ENCODE results near the gene MED29. TPM values are rescaled to one million over a fixed set of nuclear protein-coding genes. Genes with fewer than 3 reads are reported as not detected.

Gene MED29
- total and polyA plus RNA-seq, 2 of the 13 experiments (the other 11 are each of a cell fraction or from before 2014, with no cell fraction given): 14.0 to 19.7 TPM

DNA sequence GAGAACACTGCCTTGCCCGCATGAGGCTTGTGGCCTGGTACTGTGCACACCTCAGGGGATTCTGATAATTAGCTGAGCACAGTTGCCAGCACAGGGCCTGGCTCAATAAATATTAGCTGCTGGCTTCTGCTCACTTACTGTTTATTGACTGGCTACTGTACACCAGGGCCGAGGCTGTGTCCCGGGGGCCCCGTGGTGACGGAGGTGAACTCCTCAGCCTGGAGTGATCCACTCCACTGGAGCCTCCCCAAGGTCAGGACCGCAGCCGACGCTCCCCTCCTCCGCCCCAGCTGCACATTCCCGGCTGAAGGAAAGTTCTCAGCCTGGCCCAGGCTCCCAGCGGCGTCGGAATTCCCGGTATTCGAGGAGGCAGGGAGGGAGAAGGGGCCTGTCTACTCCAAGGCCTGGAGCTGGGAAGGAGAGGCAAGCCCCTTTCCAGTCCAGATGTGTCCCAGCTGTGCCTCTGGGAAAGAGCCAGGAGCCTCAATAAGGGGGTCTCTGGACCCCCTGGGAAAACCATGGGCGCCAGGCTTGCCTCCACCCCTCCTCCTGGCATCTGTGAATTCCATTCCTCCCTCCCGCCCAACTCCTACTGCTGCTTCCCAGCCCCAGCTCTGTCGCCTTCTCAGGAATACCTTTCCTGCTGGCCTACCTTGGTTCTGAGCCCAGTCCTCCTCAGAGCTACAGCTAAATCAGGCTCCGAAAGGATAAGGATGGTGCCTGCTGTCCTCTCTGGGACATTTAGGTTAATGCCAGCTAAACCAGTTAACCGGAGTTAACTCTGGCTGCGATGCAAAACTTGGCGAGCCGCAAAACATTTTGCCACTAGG lies 37.3 kb downstream of the MED29 start (continued):
- TF ChIP-seq, protein P1, sequence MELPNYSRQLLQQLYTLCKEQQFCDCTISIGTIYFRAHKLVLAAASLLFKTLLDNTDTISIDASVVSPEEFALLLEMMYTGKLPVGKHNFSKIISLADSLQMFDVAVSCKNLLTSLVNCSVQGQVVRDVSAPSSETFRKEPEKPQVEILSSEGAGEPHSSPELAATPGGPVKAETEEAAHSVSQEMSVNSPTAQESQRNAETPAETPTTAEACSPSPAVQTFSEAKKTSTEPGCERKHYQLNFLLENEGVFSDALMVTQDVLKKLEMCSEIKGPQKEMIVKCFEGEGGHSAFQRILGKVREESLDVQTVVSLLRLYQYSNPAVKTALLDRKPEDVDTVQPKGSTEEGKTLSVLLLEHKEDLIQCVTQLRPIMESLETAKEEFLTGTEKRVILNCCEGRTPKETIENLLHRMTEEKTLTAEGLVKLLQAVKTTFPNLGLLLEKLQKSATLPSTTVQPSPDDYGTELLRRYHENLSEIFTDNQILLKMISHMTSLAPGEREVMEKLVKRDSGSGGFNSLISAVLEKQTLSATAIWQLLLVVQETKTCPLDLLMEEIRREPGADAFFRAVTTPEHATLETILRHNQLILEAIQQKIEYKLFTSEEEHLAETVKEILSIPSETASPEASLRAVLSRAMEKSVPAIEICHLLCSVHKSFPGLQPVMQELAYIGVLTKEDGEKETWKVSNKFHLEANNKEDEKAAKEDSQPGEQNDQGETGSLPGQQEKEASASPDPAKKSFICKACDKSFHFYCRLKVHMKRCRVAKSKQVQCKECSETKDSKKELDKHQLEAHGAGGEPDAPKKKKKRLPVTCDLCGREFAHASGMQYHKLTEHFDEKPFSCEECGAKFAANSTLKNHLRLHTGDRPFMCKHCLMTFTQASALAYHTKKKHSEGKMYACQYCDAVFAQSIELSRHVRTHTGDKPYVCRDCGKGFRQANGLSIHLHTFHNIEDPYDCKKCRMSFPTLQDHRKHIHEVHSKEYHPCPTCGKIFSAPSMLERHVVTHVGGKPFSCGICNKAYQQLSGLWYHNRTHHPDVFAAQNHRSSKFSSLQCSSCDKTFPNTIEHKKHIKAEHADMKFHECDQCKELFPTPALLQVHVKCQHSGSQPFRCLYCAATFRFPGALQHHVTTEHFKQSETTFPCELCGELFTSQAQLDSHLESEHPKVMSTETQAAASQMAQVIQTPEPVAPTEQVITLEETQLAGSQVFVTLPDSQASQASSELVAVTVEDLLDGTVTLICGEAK (IDR thresholded peaks at IDR 0.05): no peak
- TF ChIP-seq, protein P1 (CRISPR knock-in tag; IDR thresholded peaks at IDR 0.05): 0 out of 2 replicates have a peak, but pooled peaks have one; percentile 31
- TF ChIP-seq, protein P2, sequence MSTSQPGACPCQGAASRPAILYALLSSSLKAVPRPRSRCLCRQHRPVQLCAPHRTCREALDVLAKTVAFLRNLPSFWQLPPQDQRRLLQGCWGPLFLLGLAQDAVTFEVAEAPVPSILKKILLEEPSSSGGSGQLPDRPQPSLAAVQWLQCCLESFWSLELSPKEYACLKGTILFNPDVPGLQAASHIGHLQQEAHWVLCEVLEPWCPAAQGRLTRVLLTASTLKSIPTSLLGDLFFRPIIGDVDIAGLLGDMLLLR (CRISPR knock-in tag; IDR thresholded peaks at IDR 0.05): no peak
- TF ChIP-seq MEIS2 (CRISPR knock-in tag; IDR thresholded peaks at IDR 0.05): 0 out of 2 replicates have a peak, but pooled peaks have one; percentile 62
- TF ChIP-seq ZNF30 (CRISPR knock-in tag; IDR thresholded peaks at IDR 0.05): no peak
- TF ChIP-seq SAP130 (CRISPR knock-in tag; IDR thresholded peaks at IDR 0.05; ENCODE audit: low read depth): peak; percentile 38
- TF ChIP-seq ZIK1 (CRISPR knock-in tag; IDR thresholded peaks at IDR 0.05; ENCODE audit: borderline replicate concordance, low read depth): no peak
- no peak for TF ChIP-seq ZNF772 (CRISPR knock-in tag; IDR thresholded peaks at IDR 0.05)
- TF ChIP-seq, protein P3, sequence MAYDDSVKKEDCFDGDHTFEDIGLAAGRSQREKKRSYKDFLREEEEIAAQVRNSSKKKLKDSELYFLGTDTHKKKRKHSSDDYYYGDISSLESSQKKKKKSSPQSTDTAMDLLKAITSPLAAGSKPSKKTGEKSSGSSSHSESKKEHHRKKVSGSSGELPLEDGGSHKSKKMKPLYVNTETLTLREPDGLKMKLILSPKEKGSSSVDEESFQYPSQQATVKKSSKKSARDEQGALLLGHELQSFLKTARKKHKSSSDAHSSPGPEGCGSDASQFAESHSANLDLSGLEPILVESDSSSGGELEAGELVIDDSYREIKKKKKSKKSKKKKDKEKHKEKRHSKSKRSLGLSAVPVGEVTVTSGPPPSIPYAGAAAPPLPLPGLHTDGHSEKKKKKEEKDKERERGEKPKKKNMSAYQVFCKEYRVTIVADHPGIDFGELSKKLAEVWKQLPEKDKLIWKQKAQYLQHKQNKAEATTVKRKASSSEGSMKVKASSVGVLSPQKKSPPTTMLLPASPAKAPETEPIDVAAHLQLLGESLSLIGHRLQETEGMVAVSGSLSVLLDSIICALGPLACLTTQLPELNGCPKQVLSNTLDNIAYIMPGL (CRISPR knock-in tag; IDR thresholded peaks at IDR 0.05; ENCODE audit: borderline replicate concordance in 1 of 2, low read depth in 1 of 2): peak in 1 of 2 experiments; percentile 48; a peak in 1 of 4 replicates
- TF ChIP-seq ZNF891 (CRISPR knock-in tag; IDR thresholded peaks at IDR 0.05): no peak
- TF ChIP-seq, protein P4, sequence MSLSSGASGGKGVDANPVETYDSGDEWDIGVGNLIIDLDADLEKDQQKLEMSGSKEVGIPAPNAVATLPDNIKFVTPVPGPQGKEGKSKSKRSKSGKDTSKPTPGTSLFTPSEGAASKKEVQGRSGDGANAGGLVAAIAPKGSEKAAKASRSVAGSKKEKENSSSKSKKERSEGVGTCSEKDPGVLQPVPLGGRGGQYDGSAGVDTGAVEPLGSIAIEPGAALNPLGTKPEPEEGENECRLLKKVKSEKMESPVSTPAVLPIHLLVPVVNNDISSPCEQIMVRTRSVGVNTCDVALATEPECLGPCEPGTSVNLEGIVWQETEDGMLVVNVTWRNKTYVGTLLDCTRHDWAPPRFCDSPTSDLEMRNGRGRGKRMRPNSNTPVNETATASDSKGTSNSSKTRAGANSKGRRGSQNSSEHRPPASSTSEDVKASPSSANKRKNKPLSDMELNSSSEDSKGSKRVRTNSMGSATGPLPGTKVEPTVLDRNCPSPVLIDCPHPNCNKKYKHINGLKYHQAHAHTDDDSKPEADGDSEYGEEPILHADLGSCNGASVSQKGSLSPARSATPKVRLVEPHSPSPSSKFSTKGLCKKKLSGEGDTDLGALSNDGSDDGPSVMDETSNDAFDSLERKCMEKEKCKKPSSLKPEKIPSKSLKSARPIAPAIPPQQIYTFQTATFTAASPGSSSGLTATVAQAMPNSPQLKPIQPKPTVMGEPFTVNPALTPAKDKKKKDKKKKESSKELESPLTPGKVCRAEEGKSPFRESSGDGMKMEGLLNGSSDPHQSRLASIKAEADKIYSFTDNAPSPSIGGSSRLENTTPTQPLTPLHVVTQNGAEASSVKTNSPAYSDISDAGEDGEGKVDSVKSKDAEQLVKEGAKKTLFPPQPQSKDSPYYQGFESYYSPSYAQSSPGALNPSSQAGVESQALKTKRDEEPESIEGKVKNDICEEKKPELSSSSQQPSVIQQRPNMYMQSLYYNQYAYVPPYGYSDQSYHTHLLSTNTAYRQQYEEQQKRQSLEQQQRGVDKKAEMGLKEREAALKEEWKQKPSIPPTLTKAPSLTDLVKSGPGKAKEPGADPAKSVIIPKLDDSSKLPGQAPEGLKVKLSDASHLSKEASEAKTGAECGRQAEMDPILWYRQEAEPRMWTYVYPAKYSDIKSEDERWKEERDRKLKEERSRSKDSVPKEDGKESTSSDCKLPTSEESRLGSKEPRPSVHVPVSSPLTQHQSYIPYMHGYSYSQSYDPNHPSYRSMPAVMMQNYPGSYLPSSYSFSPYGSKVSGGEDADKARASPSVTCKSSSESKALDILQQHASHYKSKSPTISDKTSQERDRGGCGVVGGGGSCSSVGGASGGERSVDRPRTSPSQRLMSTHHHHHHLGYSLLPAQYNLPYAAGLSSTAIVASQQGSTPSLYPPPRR (CRISPR knock-in tag; IDR thresholded peaks at IDR 0.05; ENCODE audit: borderline replicate concordance): no peak

Measured in HepG2 (cell line).